Thyroid gland (tissue), 4 donors: ENCODE results near the gene FCHSD2. TPM values are rescaled to one million over a fixed set of nuclear protein-coding genes. Genes with fewer than 3 reads are reported as not detected.

ENCODE experiments used
- DNase-seq, 2 donors: peaks; one replicate each; pipeline ENCODE4 v3.0.0-alpha.2; 2019
- H3K27ac ChIP-seq, 3 donors: fragments of 200-600 bp; sonication (generic); 1 replicate in 2 of 3; 2 replicates in 1 of 3; pipeline ENCODE4 v1.5.1; 2016 to 2019; ENCODE audit warnings: mild to moderate bottlenecking in 1 of 3, moderate library complexity in 1 of 3
- H3K27me3 ChIP-seq: fragments of 200-600 bp; sonication (generic); one replicate; pipeline ENCODE4 v1.5.1; 2019
- H3K36me3 ChIP-seq, 2 donors: fragments of 200-600 bp; sonication (generic); one replicate each; pipeline ENCODE4 v1.5.1; 2016 to 2019
- H3K4me1 ChIP-seq, 2 donors: fragments of 200-600 bp; sonication (generic); one replicate each; pipeline ENCODE4 v1.5.1; 2017 to 2019
- H3K4me3 ChIP-seq, 3 donors: fragments of 200-600 bp; sonication (generic); replicated peaks in 1 of 3; 1 replicate in 2 of 3; 2 replicates in 1 of 3; pipeline ENCODE4 v1.5.1; 2016; ENCODE audit warnings: mild to moderate bottlenecking in 1 of 3
- H3K9me3 ChIP-seq: fragments of 200-600 bp; sonication (generic); one replicate; pipeline ENCODE4 v1.5.1; 2017
- POLR2A ChIP-seq, 2 donors: fragments of 450-650 bp; IDR thresholded peaks; one replicate each; pipeline ENCODE4 v1.6.1; 2017; ENCODE audit warnings: antibody characterized with exemption in 2 of 2, mild to moderate bottlenecking in 2 of 2, moderate library complexity in 1 of 2
- WGBS, 2 donors: methylation state at CpG; one replicate each; pipeline ENCODE4 v1.1.5; 2017; 5-methylcytosine and 5-hydroxymethylcytosine counted together
- intact Hi-C: fragments of 100-400 bp; cut with DNase I; formaldehyde crosslinking; loops from one replicate; pipeline ENCODE4 v1.15.1; 2023
- total RNA-seq, 4 donors: library from RNA; depleted of rRNA; stranded (reverse); fragments of >200 nt; gene quantifications; one replicate each; pipeline ENCODE4 v1.2.3, GENCODE V29; 2016
- TF ChIP-seq, protein P1 (sequence below), 6 experiments: fragments of 200-600 bp in 3 of 6; fragments of 450-650 bp in 3 of 6; sonication (generic) in 3 of 6; IDR thresholded peaks; one replicate each; pipeline ENCODE4 v1.5.1; 2016 to 2019; ENCODE audit warnings: antibody characterized with exemption in 6 of 6, mild to moderate bottlenecking in 2 of 6, inconsistent platforms in 1 of 6, moderate library complexity in 1 of 6

Gene FCHSD2
- total RNA-seq, 4 donors from 2014 or later, result 13.5 to 21.7 (median 16.9) TPM

GRCh38 chr11:73173755-73174494 lies 31.8 kb upstream of the FCHSD2 start:
- Histone ChIP-seq H3K4me1 (peaks cover 9 to 30% of the 10 kb centered on the region in 2 donors), H3K36me3 (no peaks in the 10 kb centered on the region), H3K27ac (no peak overlapping the region), H3K27me3 (no peaks in the 10 kb centered on the region), H3K4me3 (no peak overlapping the region), H3K9me3 (no peaks in the 10 kb centered on the region)
- TF ChIP-seq POLR2A (IDR thresholded peaks at IDR 0.05), result no peak
- TF ChIP-seq, protein P1, sequence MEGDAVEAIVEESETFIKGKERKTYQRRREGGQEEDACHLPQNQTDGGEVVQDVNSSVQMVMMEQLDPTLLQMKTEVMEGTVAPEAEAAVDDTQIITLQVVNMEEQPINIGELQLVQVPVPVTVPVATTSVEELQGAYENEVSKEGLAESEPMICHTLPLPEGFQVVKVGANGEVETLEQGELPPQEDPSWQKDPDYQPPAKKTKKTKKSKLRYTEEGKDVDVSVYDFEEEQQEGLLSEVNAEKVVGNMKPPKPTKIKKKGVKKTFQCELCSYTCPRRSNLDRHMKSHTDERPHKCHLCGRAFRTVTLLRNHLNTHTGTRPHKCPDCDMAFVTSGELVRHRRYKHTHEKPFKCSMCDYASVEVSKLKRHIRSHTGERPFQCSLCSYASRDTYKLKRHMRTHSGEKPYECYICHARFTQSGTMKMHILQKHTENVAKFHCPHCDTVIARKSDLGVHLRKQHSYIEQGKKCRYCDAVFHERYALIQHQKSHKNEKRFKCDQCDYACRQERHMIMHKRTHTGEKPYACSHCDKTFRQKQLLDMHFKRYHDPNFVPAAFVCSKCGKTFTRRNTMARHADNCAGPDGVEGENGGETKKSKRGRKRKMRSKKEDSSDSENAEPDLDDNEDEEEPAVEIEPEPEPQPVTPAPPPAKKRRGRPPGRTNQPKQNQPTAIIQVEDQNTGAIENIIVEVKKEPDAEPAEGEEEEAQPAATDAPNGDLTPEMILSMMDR (IDR thresholded peaks at IDR 0.05), result no peak
- DNase-seq, result no peak
- 76 to 83% methylated on average over 7 to 10 of the region's 11 CpGs for WGBS, 2 donors
- intact Hi-C loops, result loop anchor here (10.0 kb wide), 1 partner anchor 249 kb away; no protein-coding TSS in a partner anchor

GRCh38 chr11:73172992-73173656 lies 31.0 kb upstream of the FCHSD2 start:
- H3K4me1 ChIP-seq, result peaks cover 9 to 28% of the 10 kb centered on the region in 2 donors
- no peak overlapping the region for H3K4me3 ChIP-seq
- no peak for TF ChIP-seq POLR2A (IDR thresholded peaks at IDR 0.05)
- TF ChIP-seq, protein P1 (IDR thresholded peaks at IDR 0.05), result no peak
- no peak overlapping the region for H3K27ac ChIP-seq
- intact Hi-C loops, result loop anchor here (10.0 kb wide), 1 partner anchor 248 kb away; no protein-coding TSS in a partner anchor
- H3K27me3 ChIP-seq, result no peaks in the 10 kb centered on the region
- H3K9me3 ChIP-seq, result no peaks in the 10 kb centered on the region
- H3K36me3 ChIP-seq, result no peaks in the 10 kb centered on the region
- no peak for DNase-seq
- 86 to 89% methylated on average over 4 of the region's 4 CpGs for WGBS, 2 donors

- no peaks in the 10 kb centered on the region for H3K36me3 ChIP-seq
- intact Hi-C loops, result loop anchor here (10.0 kb wide), 1 partner anchor 247 kb away; no protein-coding TSS in a partner anchor
- H3K27me3 ChIP-seq, result no peaks in the 10 kb centered on the region
- H3K4me3 ChIP-seq, result no peak overlapping the region
- DNase-seq, result no peak
- H3K27ac ChIP-seq, result no peak overlapping the region
- no peaks in the 10 kb centered on the region for H3K9me3 ChIP-seq
- H3K4me1 ChIP-seq, result peaks cover 0 to 13% of the 10 kb centered on the region in 2 donors
- no peak for TF ChIP-seq POLR2A (IDR thresholded peaks at IDR 0.05)
- TF ChIP-seq, protein P1 (IDR thresholded peaks at IDR 0.05), result no peak
- WGBS, 2 donors, result 83 to 87% methylated on average over 8 of the region's 8 CpGs
Observed at GRCh38 chr11:73171436-73172161, 29.5 kb upstream of the FCHSD2 start.

GRCh38 chr11:73170140-73170539 lies 28.0 kb upstream of the FCHSD2 start:
- Histone ChIP-seq H3K4me3 (no peak overlapping the region), H3K9me3 (no peaks in the 10 kb centered on the region), H3K27me3 (no peaks in the 10 kb centered on the region), H3K4me1 (peaks cover 0 to 7% of the 10 kb centered on the region in 2 donors), H3K27ac (no peak overlapping the region), H3K36me3 (no peaks in the 10 kb centered on the region)
- intact Hi-C loops, result loop anchor here (10.0 kb wide), 1 partner anchor 245 kb away; no protein-coding TSS in a partner anchor
- WGBS, 2 donors, result 86 to 93% methylated on average over 2 of the region's 2 CpGs
- peak in 1 of 2 donors; percentile 9 for DNase-seq
- no peak for TF ChIP-seq POLR2A (IDR thresholded peaks at IDR 0.05)
- TF ChIP-seq, protein P1 (IDR thresholded peaks at IDR 0.05), result no peak
